ENCODE measurements around the gene ARIH2. TPM values are rescaled to one million over a fixed set of nuclear protein-coding genes. Genes with fewer than 3 reads are reported as not detected.

ARIH2 gene
- total and polyA plus RNA-seq, 9 of the 15 experiments (the other 6 are each of a cell fraction or from before 2014, with no cell fraction given) = 27.0 to 120 (median 108) TPM

GRCh38 chr3:49020330-49021212 lies 101.9 kb downstream of the ARIH2 start (continued):
- TF ChIP-seq VEZF1 (CRISPR knock-in tag; IDR thresholded peaks at IDR 0.05) = peak; percentile 22; the same call in 1 of the 2 replicates
- TF ChIP-seq ZC3H8 (IDR thresholded peaks at IDR 0.05) = no peak
- TF ChIP-seq ZNF12 (CRISPR knock-in tag; IDR thresholded peaks at IDR 0.05) = no peak
- no peak for TF ChIP-seq RBM25 (IDR thresholded peaks at IDR 0.05; ENCODE audit: low read depth, low read length, severe bottlenecking)
- TF ChIP-seq SPI1 (IDR thresholded peaks at IDR 0.05; ENCODE audit: borderline replicate concordance, low read depth, low read length) = 0 out of 2 replicates have a peak, but pooled peaks have one; percentile 21
- no peak for TF ChIP-seq POLR2AphosphoS5 (IDR thresholded peaks at IDR 0.05; ENCODE audit: control insufficient read depth, insufficient read depth, low read depth, low read length)
- peak; percentile 31; the same call in 1 of the 2 replicates for TF ChIP-seq EGR1 (conservative IDR thresholded peaks at IDR 0.05)
- no peak for TF ChIP-seq PTTG1 (tag; IDR thresholded peaks at IDR 0.05; ENCODE audit: low read depth)
- 0 out of 2 replicates have a peak, but pooled peaks have one; percentile 20 for TF ChIP-seq OTX1 (CRISPR knock-in tag; IDR thresholded peaks at IDR 0.05)
- no peak for TF ChIP-seq SLC30A9 (CRISPR knock-in tag; IDR thresholded peaks at IDR 0.05)
- no peak for TF ChIP-seq FIP1L1 (IDR thresholded peaks at IDR 0.05; ENCODE audit: low read depth, low read length, poor library complexity, severe bottlenecking)
- TF ChIP-seq ZSCAN29 (IDR thresholded peaks at IDR 0.05) = peak; percentile 23; the same call in 1 of the 2 replicates
- TF ChIP-seq CREM (IDR thresholded peaks at IDR 0.05; ENCODE audit: low read depth) = no peak
- no peak for TF ChIP-seq ZNF75A (CRISPR knock-in tag; IDR thresholded peaks at IDR 0.05)
- TF ChIP-seq NR2C1 (IDR thresholded peaks at IDR 0.05) = no peak
- no peak for TF ChIP-seq NR2C1 (tag; IDR thresholded peaks at IDR 0.05)
- TF ChIP-seq SRSF1 (IDR thresholded peaks at IDR 0.05; ENCODE audit: low read depth, low read length) = no peak
- peak; percentile 23 for TF ChIP-seq RBBP5 (IDR thresholded peaks at IDR 0.05; ENCODE audit: borderline replicate concordance, insufficient read depth, low read length, poor library complexity, severe bottlenecking)
- TF ChIP-seq PRPF4 (IDR thresholded peaks at IDR 0.05; ENCODE audit: insufficient read depth, low read depth, low read length, poor library complexity, severe bottlenecking) = peak; percentile 57
- peak; percentile 94 for TF ChIP-seq PRDM10 (IDR thresholded peaks at IDR 0.05; ENCODE audit: partially characterized antibody)
- no peak for TF ChIP-seq ZBTB17 (CRISPR knock-in tag; IDR thresholded peaks at IDR 0.05)
- no peak for TF ChIP-seq TRIM24 (IDR thresholded peaks at IDR 0.05)
- 0 out of 2 replicates have a peak, but pooled peaks have one; percentile 22 for TF ChIP-seq ZNF431 (CRISPR knock-in tag; IDR thresholded peaks at IDR 0.05)
